ENCODE measurements around the gene ATF7.
"Not testable (repeated sequence)": the region's sequence is repeated elsewhere in the genome, so short reads cannot be mapped to it uniquely, and the experiment has no call there.

The ATF7 gene

DNA sequence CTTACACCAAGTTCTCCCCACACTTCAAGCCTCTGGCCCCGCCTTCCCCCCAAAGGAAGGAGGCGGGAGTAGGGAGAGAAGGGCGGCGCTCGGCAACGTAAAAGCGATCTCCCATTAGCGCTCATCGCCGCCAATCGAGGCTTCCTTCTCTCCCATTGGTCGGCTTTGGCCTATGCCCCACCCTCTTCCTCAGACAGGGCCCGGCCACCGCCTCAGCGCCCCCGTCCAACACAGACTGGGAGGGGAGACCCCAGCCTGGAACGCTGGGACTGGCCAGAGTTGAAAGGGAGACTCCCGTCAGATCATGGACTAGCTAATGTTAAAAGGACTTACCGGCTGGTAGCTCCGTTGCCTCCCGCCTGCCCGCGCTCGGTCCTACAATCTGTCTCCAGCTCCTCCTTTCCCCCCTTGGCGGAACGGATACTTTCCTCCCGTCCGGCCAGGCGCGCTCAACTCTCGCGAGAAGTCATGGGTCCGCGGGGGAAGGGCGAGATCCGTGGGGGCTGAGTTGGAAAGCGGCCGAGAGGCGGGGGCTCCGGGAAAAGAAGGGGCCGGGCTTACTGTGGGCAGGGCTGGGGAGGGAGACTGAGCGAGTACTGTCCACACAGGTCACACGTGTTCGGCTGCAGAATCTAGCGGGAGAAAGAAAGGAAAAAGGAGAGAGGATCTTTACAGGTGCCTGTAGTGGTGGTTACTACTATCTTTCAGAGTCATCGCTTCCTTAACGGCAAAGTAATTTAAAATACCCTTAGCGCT is at the start of gene ATF7:
ATF7 (minus strand) TSS at position 437 of the 756 bp plus-strand sequence. CDS start 25,382 bp downstream, outside the sequence.
- DNase-seq: peak; percentile 95

DNA sequence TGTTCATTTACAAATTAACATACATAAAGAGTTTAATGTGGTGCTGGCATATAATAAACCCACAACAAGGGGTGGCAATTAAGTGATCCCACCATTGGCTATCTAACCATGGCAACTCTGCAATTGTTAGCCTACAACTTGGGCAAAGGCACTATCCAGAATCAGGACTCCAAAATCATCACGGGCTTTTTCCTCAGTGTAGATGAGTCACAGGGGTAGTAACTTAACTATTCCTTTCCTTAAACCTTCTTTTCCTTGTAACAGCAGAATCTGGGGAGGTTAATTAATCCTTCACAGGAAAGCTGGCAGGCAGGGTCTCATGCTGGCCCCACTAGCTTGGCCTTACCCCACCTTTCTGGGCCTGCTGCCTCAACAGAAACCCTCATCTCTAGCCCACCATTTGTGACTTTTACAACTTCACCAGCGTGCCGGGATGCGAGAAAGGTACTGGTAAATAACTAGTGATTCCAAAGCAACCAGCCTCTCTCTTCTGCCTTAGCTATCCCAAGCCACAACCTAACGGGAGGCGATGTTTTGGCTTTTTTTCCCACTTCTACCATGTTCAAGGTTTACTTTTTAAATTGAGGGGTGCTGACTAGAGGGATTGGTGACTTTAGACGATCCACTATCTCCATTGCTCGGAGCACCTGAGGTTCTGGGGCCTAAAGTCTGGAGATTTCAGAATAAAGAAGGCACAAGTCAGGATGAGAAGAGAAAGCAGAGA is 49.0 kb upstream of the ATF7 start:
- no peak for DNase-seq

DNA sequence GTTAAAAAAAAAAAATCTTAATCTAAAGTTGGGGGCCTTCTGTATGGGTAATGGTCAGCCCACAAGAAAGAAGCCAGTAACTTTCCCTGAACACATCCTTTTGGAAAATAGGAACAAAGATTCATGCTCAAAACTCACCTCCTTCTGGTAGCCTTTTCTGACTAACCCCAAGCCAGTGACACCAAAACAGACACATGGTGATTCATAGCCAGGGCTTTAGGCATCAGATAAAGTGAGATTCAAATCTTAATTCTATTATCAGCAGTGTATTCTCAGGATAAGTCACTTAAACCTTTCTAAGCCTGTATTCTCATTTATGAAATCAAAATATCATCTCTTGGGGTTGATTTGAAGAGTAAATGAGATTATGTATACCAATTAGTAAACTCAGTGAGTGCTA is 44.8 kb upstream of the ATF7 start:
- DNase-seq: no peak

DNA sequence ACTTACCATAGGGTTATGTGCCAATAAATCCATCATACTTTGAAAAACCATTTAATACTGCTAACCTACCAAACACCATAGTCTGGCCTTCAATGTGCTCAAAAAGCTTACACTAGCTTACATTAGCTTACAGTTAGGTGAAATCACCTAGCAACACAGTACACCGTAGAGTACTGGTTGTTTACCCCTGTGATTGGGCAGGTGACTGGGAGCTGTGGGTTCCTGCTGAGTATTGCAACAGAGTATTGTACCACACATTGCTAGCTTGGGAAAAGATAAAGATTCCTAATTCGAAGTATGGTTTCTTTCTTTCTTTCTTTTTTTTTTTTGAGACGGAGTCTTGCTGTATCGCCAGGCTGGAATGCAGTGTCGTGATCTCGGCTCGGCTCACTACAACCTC is 44.1 kb upstream of the ATF7 start:
- DNase-seq: no peak

DNA sequence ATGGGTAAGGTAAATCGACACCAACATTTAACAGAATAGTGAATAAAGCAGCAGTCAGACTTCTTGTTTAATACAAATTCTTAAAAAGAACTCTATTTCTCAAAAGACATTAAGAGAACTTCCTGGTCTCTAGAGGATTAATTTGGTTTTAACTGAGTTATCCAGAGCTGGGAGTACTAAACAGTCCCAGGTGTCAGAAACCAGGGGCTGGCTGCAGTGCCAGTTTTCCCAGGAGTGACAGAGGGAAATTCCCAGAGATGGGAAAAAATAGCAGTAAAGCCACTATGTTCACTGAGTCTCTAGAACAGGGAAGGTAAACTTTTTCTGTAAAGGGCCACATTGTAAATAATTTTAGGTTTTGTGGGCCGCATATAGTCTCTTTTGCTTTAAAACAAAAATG is 40.9 kb upstream of the ATF7 start:
- DNase-seq: no peak

DNA sequence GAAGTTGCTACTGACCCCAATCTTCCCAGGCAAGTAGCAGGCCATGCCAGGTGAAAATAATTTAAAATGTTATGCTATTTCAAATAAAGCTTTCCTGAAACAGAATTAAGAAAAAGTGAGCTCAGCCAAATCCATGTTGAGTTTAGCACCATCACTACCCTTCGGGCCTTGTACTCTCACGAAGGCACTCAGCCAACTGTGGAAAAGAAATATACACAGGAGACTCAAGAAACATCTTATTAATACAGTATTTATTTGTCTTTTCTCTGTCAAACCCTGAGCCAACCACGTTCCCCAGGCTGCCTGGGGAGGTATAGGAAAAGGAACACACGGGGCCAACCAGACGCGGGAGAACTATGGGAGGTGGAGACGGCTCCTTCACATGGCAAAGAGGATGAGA is 38.8 kb upstream of the ATF7 start:
- DNase-seq: no peak

DNA sequence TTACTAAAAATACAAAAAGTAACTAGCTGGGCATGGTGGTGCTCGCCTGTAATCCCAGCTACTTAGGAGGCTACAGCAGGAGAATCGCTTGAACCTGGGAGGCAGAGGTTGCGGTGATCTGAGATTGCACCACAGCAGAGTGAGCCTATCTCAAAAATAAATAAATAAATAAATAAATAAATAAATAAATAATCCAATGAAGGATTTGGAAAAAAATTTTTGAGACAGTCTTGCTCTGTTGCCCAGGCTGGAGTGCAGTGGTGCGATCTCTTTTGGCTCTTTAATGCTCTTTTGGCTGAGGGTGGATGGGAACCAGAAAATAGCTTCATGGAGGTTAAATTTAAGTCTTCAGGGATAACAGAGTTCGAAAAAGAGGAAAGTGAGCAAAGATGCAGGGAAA is 38.0 kb upstream of the ATF7 start:
- DNase-seq: no peak

DNA sequence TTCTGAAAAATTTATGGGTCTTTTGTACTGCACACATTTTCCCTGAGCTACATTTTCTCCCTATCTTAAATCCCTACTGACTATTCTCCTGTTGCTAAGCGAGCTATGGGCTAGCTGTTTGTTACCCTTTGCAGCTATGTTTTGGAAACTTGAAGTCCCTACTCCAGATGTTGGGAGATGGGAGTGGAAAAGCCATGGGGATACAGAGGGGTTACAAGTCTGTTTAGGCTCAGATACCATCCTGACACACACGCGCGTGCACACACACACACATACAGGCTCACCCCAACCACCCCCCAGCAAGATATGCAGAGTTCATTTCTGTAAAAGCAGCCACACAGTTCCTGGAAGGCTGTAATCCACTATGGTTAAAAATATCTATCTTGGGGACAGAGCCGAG is 33.9 kb upstream of the ATF7 start:
- DNase-seq: peak; percentile 42

DNA sequence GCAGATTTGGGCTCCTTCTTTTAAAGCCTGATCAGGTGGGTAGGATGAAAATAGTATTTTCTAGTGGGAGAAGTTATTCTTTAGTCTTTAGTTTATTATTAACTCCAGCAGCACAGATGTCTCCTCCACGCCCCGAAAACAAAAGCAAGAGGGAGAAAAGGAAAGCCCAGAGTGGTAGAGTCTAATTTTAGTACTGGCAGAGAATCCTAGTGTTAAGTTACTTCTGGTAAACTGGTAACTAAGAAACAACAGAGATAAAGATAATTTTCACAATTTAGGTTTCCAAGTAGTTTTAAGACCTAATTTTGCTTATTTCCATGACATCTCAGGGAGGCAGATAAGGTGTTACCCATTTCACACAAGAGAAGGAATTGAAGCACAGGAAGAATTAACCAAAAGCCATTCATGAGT is 33.4 kb upstream of the ATF7 start:
- no peak for DNase-seq

DNA sequence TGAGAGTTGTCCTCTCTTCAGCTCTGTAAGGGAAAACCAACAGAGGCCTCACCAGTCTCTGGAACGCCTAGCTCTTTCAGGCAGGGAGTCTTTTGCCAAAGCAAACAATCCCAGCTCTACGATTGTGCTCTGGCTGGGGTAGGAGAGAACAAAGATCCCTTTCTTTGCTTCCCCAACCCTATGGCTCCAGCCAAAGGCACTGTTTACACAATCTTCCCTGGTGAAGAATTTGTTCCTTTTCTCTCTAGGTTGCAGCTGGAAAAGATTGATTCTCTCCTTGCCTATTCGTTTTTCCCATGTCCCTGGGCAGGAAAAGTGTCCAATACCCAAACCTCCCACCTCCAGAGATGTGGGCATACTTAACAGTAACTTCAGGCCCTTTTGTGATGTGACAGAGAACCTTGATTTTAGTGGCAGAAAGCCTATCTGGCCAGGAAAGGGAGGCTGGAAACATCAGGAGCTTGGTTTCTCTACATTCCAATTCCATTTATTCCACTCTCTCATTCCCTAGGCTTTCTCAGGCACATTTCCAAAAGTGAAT is 32.9 kb upstream of the ATF7 start:
- DNase-seq: no peak

DNA sequence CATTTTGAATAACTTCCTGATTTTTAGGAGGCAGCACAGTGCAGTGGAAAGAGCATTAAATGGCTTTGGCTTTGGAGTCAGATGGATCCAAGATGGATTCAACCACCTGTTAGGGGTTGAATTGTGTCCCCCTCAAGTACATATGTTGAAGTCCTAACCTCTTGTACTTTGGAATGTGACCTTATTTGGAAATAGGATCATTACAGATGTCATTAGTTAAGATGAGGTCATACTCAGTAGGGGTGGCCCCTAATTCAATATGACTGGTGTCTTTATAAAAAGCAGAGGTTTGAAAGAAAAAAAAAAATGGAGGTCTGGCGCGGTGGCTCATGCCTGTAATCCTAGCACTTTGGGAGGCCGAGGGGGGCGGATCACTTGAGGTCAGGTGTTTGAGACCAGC is 30.9 kb upstream of the ATF7 start:
- no peak for DNase-seq

DNA sequence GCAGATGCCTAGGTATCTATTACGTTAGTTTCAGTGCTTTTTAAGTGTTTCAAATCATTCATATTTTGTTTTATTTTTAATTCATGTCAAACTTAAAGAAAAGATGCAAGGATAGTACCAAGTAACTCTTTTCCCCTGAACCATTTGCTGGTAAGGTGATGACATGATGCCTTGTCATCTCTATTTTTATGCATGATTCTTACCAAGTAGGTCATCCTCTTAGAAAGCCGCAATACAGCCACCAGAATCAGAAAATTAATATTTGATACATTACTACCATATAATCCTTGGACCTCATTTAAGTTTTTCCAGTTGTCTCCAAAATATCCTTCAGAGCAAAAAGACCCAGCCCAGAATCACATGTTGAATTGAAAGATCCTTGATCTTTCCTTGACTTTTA is 27.4 kb upstream of the ATF7 start:
- DNase-seq: no peak

DNA sequence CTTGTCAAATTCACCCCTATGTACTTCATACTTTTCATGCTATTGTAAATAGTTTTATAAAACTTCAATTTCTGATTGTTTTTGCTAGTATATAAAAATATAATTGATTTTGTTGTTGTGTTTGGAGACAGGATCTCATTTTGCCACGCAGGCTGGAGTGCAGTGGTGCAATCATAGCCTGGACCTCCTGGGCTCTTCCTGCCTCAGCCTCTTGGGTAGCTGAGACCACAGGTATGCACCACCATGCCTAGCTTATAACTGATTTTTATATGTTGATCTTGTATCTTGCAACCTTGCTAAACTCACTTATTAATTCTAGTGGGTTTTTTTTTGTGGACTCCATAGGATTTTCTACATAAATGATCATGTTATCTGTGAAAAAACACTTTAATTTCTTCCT is 26.2 kb upstream of the ATF7 start:
- no peak for DNase-seq

DNA sequence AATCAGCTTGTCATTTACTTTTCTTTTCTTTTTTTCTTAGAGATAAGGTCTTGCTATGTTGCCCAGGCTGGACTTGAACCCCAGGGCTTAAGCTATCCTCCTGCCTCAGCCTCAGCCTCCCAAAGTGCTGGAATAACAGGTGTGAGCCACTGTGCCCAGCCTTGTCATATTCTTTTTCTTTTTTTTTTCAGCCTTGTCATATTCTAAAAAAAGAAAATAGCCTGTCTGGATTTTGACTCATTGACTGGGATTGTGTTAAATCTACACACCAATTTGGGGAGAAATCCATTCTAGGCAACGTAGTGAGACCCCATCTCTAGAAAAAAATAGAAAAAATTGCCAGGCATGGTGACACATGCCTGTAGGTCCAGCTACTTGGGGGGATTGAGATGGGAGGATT is 25.6 kb upstream of the ATF7 start:
- DNase-seq: no peak

DNA sequence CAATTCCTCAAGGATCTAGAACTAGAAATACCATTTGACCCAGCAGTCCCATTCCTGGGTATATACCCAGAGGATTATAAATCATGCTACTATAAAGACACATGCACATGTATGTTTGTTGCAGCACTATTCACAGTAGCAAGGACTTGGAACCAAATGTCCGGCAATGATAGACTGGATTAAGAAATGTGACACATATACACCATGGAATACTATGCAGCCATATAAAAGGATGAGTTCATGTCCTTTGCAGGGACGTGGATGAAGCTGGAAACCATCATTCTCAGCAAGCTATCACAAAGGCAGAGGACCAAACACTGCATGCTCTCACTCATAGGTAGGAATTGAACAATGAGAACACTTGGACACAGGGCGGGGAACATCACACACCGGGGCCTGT is 20.1 kb upstream of the ATF7 start:
- not testable (repeated sequence) for DNase-seq

DNA sequence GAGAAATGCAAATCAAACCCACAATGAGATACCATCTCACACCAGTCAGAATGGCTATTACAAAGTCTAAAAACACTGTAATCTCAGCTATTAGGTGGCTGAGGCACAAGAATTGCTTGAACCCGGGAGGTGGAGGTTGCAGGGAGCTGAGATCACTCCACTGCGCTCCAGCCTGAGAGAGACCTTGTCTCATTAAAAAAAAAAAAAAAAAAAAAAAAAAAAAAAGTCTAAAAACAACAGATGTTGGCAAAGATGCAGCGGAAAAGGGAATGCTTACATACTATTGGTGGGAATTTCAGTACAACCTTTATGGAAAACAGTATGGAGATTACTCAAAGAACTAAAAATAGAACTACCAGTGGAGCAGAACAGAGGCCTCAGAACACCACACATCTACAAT is 19.0 kb upstream of the ATF7 start:
- DNase-seq: no peak

DNA sequence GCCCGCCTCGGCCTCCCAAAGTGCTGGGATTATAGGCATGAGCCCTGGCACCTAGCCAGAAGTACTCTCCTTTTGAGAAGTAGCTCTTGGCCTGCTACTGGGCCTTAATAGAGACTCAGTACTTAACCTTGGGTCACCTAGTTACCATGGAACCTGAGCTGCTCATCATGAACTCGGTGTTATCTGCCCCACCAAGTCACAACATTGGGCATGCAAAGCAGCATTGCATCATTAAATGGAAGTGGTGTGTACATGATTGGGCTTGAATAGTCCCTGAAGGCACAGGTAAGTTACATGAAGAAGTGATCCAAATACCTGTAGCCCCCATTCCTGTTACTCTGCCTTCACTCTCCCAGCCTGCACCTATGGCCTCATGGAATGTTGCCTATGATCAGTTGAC is 18.0 kb upstream of the ATF7 start:
- DNase-seq: no peak

DNA sequence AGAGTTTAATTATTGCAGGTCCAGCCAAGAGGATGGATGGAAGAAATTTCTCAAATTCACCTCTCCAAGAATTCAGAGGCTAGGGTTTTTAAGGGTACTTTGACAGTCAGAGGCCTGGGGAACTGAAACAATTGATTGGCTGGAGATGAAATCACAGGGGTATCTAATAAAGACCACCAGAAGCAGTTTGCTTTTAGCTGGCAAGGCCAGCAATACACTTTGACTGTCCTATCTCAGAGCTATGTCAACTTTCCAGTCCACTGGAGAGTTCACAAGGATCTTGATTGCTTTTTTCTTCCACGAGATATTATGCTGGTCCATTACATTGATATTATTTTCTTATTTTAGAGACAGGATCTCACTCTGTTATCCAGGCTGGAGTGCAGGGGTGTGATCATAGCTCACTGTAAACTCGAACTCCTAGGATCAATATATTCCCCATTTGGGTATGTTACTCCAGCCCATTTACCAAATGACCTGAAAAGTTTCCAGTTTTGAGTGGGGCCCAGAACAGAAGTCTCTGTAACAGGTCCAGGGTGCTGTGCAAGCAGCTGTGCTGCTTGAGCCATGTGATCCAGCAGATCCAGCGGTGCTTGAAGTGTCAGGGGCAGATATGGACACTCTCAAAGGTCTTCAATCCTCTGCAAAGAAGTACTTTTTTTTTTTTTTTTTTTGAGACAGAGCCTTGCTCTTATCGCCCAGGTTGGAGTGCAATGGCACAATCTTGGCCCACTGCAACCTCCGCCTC is 17.2 kb upstream of the ATF7 start:
- no peak for DNase-seq

DNA sequence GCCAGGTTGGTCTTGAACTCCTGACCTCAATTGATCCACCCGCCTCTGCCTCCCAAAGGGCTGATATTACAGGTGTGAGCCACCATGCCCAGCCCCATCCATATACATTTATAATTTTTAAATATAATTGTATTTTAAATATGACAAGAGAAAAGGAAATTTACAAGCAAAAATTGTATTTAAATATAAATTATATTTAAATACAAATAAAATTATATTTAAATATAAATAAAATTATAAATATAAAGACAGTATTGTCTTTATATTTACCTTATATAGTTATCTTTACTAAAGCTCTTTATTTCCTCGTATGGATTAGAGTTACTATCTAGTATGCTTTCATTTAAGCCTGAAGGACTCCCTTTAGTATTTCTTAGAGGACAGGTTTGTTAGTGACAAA is 11.9 kb upstream of the ATF7 start:
- no peak for DNase-seq

DNA sequence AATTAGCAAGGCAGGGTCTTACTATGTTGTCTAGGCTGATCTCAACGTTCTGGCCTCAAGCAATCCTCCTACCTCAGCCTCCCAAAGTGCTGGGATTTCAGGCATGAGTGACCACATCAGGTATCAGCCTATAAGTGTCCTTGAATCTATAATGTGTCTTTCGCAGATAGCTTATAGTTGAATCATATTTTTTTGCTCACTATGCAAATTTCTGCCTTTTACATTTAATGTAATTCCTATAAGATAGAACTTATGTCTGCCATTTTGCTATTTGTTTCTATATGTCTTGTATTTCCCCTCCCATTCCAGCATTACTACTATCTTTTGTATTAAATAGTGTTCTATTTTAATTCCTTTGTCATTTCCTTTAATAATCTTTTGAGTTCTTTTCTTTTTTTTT is 10.5 kb upstream of the ATF7 start:
- DNase-seq: no peak

DNA sequence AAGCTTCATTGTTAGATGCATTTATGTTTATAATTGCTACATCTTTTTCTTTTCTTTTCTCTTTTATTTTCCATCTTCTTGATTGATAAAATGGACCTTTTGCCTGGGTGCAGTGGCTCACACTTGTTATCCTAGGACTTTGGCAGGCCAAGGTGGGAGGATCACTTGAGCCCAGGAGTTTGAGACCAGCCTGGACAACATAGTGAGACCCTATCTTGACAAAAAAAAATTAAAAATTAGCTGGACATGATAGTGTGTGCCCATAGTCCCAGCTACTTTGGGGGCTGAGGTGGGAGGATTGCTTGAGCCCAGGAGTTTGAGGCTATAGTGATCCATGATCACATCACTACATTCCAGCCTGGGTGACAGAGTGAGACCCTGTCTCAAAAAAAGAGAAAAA is 9.5 kb upstream of the ATF7 start:
- DNase-seq: not testable (repeated sequence)

DNA sequence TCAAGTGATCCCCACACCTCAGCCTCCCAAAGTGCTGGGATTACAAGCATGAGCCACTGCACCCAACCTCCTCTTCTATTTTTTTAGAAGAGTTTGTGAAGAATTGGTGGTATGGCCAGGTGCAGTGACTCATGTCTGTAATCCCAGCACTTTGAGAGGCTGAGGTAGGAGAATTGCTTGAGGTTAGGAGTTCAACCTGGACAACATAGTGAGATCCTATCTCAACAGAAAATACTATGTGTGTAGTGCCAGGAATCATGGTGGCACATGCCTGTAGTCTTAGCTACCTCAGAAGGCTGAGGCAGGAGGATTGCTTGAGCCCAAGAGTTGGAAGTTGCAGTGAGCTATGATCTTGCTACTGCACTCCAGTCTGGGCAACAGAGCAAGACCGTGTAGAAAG is 5.5 kb upstream of the ATF7 start:
- no peak for DNase-seq

DNA sequence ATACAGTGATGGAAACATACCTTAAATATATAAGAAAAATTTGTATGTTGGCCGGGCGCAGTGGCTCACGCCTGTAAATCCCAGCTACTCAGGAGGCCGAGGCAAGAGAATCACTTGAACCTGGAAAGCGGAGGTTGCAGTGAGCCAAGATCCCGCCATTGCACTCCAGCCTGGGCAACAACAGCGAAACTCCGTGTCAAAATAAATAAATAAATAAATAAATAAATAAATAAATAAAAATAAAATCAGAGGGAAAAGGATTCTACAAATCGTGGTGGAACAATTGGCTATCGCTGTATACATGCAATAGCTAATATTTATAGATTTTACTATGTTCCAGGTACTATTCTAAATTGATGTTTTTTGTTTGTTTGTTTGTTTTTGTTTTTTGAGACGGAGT is 1.7 kb upstream of the ATF7 start:
- no peak for DNase-seq

DNA sequence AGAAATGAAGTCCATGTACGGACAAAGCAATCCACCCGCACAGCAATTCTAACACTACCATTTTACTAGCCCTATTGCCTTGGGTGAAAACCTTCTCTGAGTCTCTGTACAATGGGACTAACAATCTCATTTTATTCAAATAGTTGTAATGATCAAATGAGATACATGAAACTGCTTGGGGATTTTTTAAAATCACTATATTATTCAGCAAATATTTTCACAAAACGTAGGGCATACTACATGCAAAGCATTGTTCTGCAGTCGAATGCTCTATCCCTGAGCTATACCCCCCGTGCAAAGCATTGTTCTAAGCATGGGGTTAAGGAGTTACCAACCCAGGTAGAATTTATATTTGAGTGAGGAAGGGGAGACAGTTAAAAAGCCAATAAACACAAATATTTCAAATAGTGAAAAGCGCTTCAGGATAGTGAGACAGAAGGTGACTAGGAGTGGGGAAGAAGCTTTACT is 554 bp upstream of the ATF7 start:
- no peak for DNase-seq
